A673 (cell line): ENCODE data around the gene SPATA18. TPM values are rescaled to one million over a fixed set of nuclear protein-coding genes. Genes with fewer than 3 reads are reported as not detected.
"Not testable (repeated sequence)": the region's sequence is repeated elsewhere in the genome, so short reads cannot be mapped to it uniquely, and the experiment has no call there.

ENCODE experiments used
- BruUV-seq: library from RNA; stranded (reverse); fragments of 400-500 nt; replicated peaks from 2 replicates; lab custom pipeline; 2021; lab: Mats Ljungman, UMichigan
- CTCF ChIA-PET: fragments of 300-600 bp; sonication (Branson Sonifier 250); formaldehyde crosslinking; loops from one replicate; lab custom pipeline; 2022; ENCODE audit warnings: antibody characterized with exemption; lab: Charles Lee
- POLR2A ChIA-PET: fragments of 300-600 bp; sonication (Branson Sonifier 250); formaldehyde crosslinking; loops from one replicate; lab custom pipeline; 2022; ENCODE audit warnings: antibody characterized with exemption; ENCODE audit not compliant: low non-redundant PET; lab: Charles Lee
- DNase-seq: peaks from one replicate; pipeline ENCODE4 v3.0.0-alpha.2; 2015; ENCODE audit warnings: low spot score
- H3K27ac ChIP-seq: fragments of 200-600 bp; sonication (generic); 2 replicates; pipeline ENCODE4 v1.5.1; 2016; ENCODE audit warnings: mixed run types, low read depth, mild to moderate bottlenecking, mixed read lengths, antibody characterized with exemption, low read length; ENCODE audit not compliant: poor library complexity, severe bottlenecking
- H3K27me3 ChIP-seq: fragments of 200-600 bp; sonication (generic); replicated peaks from 2 replicates; pipeline ENCODE4 v1.6.1; 2017; ENCODE audit warnings: mixed run types, low read depth, mild to moderate bottlenecking, mixed read lengths, antibody characterized with exemption, low read length; ENCODE audit not compliant: insufficient read depth, poor library complexity
- H3K36me3 ChIP-seq: fragments of 200-600 bp; sonication (generic); 2 replicates; pipeline ENCODE4 v1.6.1; 2016; ENCODE audit warnings: mixed run types, mild to moderate bottlenecking, mixed read lengths, antibody characterized with exemption, low read length; ENCODE audit not compliant: insufficient read depth, poor library complexity, severe bottlenecking
- H3K4me1 ChIP-seq: fragments of 200-600 bp; sonication (generic); 2 replicates; pipeline ENCODE4 v1.6.1; 2017; ENCODE audit warnings: mixed run types, mild to moderate bottlenecking, mixed read lengths, antibody characterized with exemption, low read length; ENCODE audit not compliant: insufficient read depth, poor library complexity, severe bottlenecking
- H3K4me3 ChIP-seq: fragments of 200-600 bp; sonication (generic); 2 replicates; pipeline ENCODE4 v1.5.1; 2016; ENCODE audit warnings: low read depth, mixed run types, mild to moderate bottlenecking, mixed read lengths, low read length; ENCODE audit not compliant: poor library complexity, severe bottlenecking
- H3K9me3 ChIP-seq: fragments of 200-600 bp; sonication (generic); 2 replicates; pipeline ENCODE4 v1.6.1; 2016; ENCODE audit warnings: mixed run types, low read depth, mild to moderate bottlenecking, mixed read lengths, antibody characterized with exemption, low read length; ENCODE audit not compliant: poor library complexity, severe bottlenecking
- EZH2 ChIP-seq: fragments of 200-600 bp; sonication (generic); IDR thresholded peaks from 2 replicates; pipeline ENCODE4 v1.6.1; 2017; ENCODE audit warnings: borderline replicate concordance, low read depth, mild to moderate bottlenecking, mixed read lengths, antibody characterized with exemption, low read length; ENCODE audit not compliant: poor library complexity, severe bottlenecking
- intact Hi-C: fragments of 100-400 bp; cut with micrococcal nuclease; formaldehyde crosslinking; loops from one replicate; pipeline ENCODE4 v1.10.0; 2022; ENCODE audit not compliant: unreplicated experiment
- total RNA-seq: library from RNA; stranded (reverse); gene quantifications from 2 replicates; pipeline ENCODE4 v1.2.3, GENCODE V29; 2021
- TF ChIP-seq, protein P1 (sequence below): fragments of 300-800, 200-600 bp; sonication (generic); conservative IDR thresholded peaks from 2 replicates; pipeline ENCODE4 v1.5.1; 2017; ENCODE audit warnings: low read depth, mild to moderate bottlenecking, antibody characterized with exemption, low read length, moderate library complexity, mixed read lengths

Gene SPATA18
- total RNA-seq, 1 experiment from 2014 or later: 0.71 TPM

DNA sequence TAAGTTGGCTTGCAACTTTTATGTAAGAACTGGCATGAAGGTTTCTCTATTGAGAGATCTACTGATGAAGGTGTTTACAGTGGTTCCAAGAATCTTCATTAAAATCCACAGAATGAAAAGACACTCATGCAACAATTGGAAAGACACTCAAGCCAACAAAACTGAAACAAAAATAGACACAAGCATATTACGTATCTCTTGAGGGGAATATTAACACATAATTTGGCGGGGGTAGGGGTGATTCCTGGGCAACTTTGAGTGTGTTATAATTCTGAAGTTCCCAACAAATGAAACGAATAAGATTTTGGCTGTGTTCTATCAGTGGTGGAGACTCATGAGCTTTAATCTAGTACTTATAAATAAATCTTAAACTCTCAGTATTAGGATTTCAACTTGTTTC lies 75.1 kb downstream of the SPATA18 start:
- no peak for TF ChIP-seq EZH2
- TF ChIP-seq, protein P1, sequence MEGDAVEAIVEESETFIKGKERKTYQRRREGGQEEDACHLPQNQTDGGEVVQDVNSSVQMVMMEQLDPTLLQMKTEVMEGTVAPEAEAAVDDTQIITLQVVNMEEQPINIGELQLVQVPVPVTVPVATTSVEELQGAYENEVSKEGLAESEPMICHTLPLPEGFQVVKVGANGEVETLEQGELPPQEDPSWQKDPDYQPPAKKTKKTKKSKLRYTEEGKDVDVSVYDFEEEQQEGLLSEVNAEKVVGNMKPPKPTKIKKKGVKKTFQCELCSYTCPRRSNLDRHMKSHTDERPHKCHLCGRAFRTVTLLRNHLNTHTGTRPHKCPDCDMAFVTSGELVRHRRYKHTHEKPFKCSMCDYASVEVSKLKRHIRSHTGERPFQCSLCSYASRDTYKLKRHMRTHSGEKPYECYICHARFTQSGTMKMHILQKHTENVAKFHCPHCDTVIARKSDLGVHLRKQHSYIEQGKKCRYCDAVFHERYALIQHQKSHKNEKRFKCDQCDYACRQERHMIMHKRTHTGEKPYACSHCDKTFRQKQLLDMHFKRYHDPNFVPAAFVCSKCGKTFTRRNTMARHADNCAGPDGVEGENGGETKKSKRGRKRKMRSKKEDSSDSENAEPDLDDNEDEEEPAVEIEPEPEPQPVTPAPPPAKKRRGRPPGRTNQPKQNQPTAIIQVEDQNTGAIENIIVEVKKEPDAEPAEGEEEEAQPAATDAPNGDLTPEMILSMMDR: no peak
- H3K9me3 ChIP-seq: no peaks in the 10 kb centered on the region
- no TSS peak for BruUV-seq
- H3K36me3 ChIP-seq: no peaks in the 10 kb centered on the region
- no peak overlapping the region for H3K4me3 ChIP-seq
- no peaks in the 10 kb centered on the region for H3K27me3 ChIP-seq
- ChIA-PET POLR2A (no interaction called here), CTCF (no interaction called here)
- no peak for DNase-seq
- no peaks in the 10 kb centered on the region for H3K4me1 ChIP-seq
- H3K27ac ChIP-seq: no peak overlapping the region
- intact Hi-C loops: no loop called here

DNA sequence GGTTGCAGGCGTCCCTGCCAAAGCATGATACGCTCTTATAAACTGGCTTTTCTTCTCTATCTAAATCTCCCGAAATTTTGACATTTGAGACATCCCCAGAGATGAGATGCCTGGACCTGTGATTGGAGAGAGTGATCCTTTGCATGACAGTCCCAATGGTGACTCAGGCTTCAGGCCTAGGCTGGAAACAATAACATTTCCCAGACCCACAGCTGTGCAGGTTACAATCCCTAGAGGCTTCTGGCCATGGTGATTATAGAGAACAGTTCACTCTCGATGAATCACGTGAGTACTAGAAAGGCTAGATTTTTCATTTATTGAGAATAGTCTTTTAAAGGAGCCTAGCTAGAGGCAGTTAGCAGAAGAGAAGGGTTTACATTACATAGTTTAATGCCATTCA lies 75.9 kb downstream of the SPATA18 start:
- no peak overlapping the region for H3K4me3 ChIP-seq
- no peaks in the 10 kb centered on the region for H3K4me1 ChIP-seq
- intact Hi-C loops: no loop called here
- H3K9me3 ChIP-seq: no peaks in the 10 kb centered on the region
- H3K27me3 ChIP-seq: no peaks in the 10 kb centered on the region
- ChIA-PET POLR2A (no interaction called here), CTCF (no interaction called here)
- no TSS peak for BruUV-seq
- no peaks in the 10 kb centered on the region for H3K36me3 ChIP-seq
- H3K27ac ChIP-seq: no peak overlapping the region
- peak; percentile 51 for DNase-seq
- TF ChIP-seq EZH2: no peak
- TF ChIP-seq, protein P1: no peak

DNA sequence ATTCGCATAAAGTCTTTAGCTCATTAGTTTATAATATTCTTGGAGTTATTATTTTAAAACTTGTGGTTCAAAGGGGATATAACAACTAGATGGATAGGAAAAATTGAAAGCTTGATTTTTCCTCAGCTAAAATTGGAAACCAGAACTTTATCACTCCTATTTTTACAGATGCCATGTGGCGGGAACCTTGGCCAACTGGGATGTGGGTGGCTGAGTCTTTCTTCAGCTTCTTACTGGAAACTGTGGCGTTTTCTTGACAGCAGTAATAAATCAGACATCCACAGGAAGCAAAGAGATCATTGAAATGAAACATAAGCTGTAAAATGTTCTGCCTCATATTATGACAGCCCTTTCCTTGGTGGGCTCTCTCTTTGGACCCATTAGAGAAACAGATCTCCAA lies 84.1 kb downstream of the SPATA18 start:
- TF ChIP-seq, protein P1: no peak
- no peak for TF ChIP-seq EZH2
- ChIA-PET CTCF (no interaction called here), POLR2A (no interaction called here)
- Histone ChIP-seq H3K27ac (no peak overlapping the region), H3K36me3 (no peaks in the 10 kb centered on the region), H3K27me3 (no peaks in the 10 kb centered on the region), H3K4me1 (no peaks in the 10 kb centered on the region), H3K4me3 (no peak overlapping the region), H3K9me3 (no peaks in the 10 kb centered on the region)
- DNase-seq: no peak
- intact Hi-C loops: no loop called here
- BruUV-seq: no TSS peak

DNA sequence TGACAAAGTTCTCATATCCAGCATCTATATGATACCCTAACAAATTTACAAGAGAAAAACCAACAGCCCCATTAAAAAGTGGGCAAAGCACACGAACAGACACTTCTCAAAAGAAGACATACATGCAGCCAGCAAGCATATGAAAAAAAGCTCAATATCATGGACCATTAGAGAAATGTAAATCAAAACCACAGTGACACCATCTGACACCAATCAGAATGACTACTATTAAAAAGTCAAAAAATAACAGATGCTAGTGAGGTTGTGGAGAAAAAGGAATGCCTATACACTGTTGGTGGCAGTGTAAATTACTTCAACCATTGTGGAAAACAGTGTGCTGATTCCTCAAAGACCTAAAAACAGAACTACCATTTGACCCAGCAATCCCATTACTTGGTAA lies 86.0 kb downstream of the SPATA18 start:
- H3K4me3 ChIP-seq, POLR2A ChIA-PET, H3K36me3 ChIP-seq, BruUV-seq, H3K27me3 ChIP-seq, H3K4me1 ChIP-seq, DNase-seq, intact Hi-C loops, H3K9me3 ChIP-seq, H3K27ac ChIP-seq, CTCF ChIA-PET: not testable (repeated sequence)
